Left colon (tissue), 2 donors: Measurements from ENCODE around the gene PLD5. TPM values are rescaled to one million over a fixed set of nuclear protein-coding genes. Genes with fewer than 3 reads are reported as not detected.

Source experiments
- ATAC-seq: fragments of 200-7000 bp; cut with Tn5 transposase; one replicate; pipeline ENCODE4 v1.9.1; 2020; ENCODE audit warnings: mild to moderate bottlenecking, moderate library complexity
- DNase-seq, 2 donors: peaks; one replicate each; pipeline ENCODE4 v3.0.0-alpha.2; 2020
- intact Hi-C, 2 donors: fragments of 100-400 bp; cut with DNase I in 1 of 2; cut with micrococcal nuclease in 1 of 2; formaldehyde crosslinking; loops; one replicate each; pipeline versions ENCODE4 v1.11.2 to v1.14.0; 2022; cut with DNase I, micrococcal nuclease
- long read RNA-seq: library from polyadenylated mRNA; unstranded; transcript quantifications from one replicate; pipeline ENCODE4 v2.0.0, GENCODE V29; 2021
- total RNA-seq, 2 donors: library from RNA; stranded (reverse); fragmentation: NEBNext Ultra II Directional; extraction: Animal tissue kit (Norgen Biotek cat#: 25700); gene quantifications; one replicate each; pipeline ENCODE4 v1.2.1, GENCODE V29; 2021
- donor health status: DM: no; HTN: no; CAD: no.
- donor health status: DM: yes; HTN: yes; CAD: no.

The PLD5 gene
- total RNA-seq, result under 1 TPM in 1 of 2 donors, not detected in 1; 0.47 TPM
- long read RNA-seq, result 0 reads

GRCh38 chr1:242524571-242525359 is at the start of gene PLD5:
PLD5 (minus strand) TSS chr1:242524697.
- intact Hi-C loops, result no loop called here
- DNase-seq (peak in 1 of 2 donors; percentile 5), ATAC-seq (peak; percentile 57)

GRCh38 chr1:242569867-242570266 is 45.4 kb upstream of the PLD5 start:
- ATAC-seq, result no peak
- intact Hi-C loops, result no loop called here

DNA sequence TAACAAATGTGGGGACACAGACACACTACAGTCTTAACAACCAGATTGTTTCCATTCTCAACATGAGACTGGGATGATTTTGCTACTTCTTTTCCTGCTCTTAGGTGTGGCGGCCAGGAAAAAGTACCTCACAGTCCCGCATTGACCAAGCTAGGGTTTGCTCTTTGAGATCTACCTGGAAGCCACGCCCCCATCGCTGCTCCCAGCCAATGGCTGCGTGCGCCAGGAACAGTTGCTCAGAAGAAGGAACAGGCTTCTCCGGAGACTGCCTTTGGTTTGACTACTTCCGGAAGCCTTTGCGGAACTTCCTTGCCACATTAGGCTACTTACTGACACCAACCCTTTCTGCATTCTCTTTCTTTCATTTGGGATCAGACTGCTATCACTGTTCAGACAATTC is 44.2 kb upstream of the PLD5 start:
- DNase-seq (no peak), ATAC-seq (no peak)
- intact Hi-C loops, result no loop called here

More at GRCh38 chr1:242569867-242570266, 45.4 kb upstream of the PLD5 start:
- no peak for DNase-seq

DNA sequence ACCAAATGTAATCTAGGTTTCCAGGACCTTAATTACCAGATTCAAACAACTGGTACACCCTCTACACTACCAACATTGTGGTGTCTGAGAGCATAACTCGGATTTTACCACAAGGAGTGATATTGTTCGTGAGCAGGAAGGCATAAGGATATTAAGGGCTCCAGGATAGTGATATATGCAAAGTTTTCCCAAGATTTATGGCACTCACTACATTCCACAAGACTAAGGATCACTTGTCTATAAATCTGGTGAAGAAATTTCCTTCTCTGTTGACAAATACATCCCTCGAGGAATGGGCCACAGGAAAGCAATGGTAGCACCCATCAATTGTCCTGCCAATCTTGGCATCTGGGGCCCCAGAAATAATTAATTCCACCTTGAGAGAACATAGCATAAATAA is 43.1 kb upstream of the PLD5 start:
- no peak for ATAC-seq
- no peak for DNase-seq
- intact Hi-C loops, result no loop called here

DNA sequence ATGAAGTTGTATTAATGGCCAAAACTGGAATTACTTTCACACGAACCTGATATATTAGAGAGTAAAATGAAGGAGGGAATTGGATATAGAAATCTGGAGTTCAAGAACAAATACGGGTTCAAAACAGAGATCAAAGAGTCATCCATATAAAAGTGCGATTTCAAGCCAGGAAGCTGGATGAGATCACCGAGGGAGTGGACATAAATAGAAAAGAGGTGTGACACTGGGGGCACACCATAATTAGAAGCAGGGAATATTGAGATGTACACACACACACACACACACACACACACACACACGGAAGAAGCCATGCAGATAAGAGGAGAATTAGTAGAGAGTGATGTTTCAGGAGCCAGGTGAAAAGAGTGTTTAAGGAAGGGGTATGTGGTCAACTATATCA is 32.3 kb upstream of the PLD5 start:
- ATAC-seq (no peak), DNase-seq (no peak)
- intact Hi-C loops, result no loop called here

DNA sequence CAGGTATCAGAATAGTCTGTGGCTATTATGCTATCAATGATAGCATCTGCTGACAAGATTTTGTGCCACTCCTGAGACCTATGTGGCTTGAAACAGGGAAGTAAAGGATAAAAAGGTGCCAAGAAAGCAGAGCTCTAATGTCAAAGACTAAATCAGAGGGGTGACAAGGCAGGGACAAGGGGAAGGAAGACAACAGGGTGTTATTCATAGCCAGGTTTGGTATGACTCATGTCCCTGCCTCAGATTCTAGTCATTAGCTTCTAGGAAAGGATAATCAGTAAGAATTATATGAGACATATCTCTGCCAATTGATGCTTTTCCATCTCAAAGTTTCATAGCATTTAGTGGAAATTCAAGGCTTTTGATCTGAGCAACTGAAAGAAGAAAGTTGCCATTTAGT is 31.8 kb upstream of the PLD5 start:
- intact Hi-C loops, result no loop called here
- ATAC-seq, result no peak
- no peak for DNase-seq

DNA sequence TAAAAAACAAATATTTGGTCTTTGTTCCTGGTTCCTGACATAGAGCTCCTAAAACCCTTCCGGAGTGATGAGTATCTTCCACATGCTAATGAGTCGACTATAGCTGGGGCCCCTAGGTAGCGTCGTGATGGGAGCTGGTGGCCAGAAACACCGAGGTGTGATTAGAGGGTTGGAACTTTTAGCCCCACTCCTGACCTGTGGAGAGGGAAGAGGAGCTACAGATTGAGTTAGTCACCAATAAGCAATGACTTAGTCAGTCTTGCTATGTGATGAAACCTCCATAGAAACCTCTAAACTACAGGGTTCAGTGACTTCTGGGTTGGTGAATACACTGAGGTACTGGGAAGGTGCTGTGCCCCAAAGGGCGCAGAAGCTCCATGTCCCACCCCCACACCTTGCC is 30.1 kb upstream of the PLD5 start:
- intact Hi-C loops, result no loop called here
- DNase-seq, result no peak

DNA sequence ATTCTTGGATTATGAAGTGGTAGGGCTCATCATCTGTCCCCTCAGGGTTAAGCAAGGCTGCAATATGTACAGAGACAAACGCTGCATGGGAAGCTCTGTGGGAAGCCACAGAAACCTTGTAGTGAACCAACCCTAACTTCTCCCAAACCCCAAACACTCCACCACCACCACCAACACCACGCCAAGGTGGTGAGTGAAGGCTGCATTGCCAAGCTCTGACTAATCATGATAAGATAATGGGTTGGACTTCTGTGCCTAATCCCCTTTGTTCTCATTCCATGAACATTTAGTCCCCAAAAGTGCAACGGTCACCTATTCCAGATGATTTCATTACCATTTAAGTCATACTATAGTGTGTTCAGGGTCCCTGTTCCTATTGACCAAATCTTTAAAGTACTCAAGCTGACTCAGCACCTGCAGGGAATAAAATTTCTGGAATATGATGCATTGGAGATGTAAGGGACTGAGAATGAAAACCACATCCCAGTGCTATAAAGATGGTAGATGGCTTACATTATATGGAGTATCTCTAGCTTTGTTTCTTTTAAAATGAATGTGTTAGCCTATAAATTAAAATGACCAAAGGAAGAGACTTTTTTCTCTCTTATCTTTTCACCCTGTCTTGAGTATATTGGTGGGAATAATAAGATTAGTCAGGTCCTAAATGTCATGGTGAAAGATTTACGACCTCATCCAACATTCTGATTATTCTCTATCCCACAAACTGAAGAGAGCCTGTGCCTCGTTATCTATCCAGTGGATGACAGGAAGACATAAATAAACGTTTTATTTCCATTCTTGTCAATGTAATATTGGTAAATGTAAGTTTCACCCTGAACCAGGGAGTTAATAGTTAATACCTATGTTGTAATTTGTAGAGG is 22.6 kb upstream of the PLD5 start:
- DNase-seq (no peak), ATAC-seq (no peak)
- intact Hi-C loops, result no loop called here

More for the DNA sequence above, 30.1 kb upstream of the PLD5 start:
- no peak for ATAC-seq

- intact Hi-C loops, result no loop called here
- DNase-seq, result no peak
- no peak for ATAC-seq
Measured at GRCh38 chr1:242546441-242546840, 21.9 kb upstream of the PLD5 start.

DNA sequence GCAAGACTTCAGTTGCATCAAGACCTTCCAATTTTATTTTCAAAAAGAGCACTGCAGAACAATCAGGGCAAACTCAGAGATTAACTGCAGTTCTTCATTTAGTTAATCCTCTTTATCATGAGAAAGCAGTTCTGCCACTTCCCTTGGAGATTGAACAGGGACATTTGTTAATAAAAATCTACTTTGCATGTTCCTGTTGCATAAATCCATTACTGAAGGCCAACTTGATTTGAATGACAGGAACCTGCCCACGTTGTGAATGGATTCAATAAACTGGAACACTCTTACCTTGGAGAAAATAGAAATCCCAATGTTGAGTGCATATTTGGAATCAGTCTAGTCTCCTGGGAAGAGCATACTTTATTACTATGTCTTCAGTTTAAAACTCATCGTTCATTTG is 19.6 kb upstream of the PLD5 start:
- ATAC-seq (no peak), DNase-seq (no peak)
- intact Hi-C loops, result no loop called here

DNA sequence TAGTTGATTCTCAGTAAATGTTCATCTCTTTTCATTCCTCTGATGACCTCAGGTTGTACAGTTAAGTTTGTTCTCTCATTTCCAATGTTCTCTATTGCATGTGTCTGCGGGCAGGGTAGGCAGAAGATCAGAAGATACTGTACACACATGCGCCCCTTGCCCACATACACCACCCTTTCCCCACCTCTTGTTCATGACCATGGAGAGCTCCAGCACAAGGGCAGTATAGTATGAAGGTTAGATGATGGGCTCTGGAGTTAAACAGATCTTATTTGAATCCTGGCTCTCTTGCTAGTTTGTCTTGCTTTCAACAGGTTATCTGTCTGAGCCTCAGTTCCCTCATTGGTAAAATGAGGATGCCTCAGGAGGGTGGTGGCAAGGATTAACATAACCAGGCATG is 17.8 kb upstream of the PLD5 start:
- ATAC-seq (no peak), DNase-seq (no peak)
- intact Hi-C loops, result no loop called here

- ATAC-seq (no peak), DNase-seq (no peak)
- intact Hi-C loops, result no loop called here
Measured at GRCh38 chr1:242535986-242536385, 11.5 kb upstream of the PLD5 start.

GRCh38 chr1:242534753-242535152 is 10.3 kb upstream of the PLD5 start:
- intact Hi-C loops, result no loop called here
- DNase-seq (no peak), ATAC-seq (no peak)

- ATAC-seq (no peak), DNase-seq (no peak)
- intact Hi-C loops, result no loop called here
Measured at GRCh38 chr1:242530761-242531160, 6.3 kb upstream of the PLD5 start.

DNA sequence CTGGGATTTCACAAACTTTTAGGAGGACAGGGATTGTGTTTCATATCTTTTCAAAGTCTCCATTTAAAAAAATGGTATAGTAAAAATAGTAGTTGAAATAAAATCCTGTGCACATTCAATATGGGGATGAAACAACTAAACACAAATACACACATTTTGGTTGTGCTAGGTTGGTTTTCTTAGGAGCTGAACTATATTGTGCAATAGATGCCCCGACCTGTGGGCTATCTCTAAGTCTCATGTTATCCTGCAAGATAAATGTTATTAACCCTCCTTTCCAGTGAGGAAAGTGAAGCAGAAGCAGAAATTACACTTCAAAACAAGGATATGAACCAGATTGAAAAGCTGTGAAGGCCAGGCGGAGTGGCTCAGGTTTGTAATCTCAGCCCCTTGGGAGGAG is 1.3 kb upstream of the PLD5 start:
- ATAC-seq, result no peak
- intact Hi-C loops, result no loop called here
- DNase-seq, result no peak

- DNase-seq, result no peak
- intact Hi-C loops, result no loop called here
- no peak for ATAC-seq
Measured at GRCh38 chr1:242525360-242525722, 844 bp upstream of the PLD5 start.

DNA sequence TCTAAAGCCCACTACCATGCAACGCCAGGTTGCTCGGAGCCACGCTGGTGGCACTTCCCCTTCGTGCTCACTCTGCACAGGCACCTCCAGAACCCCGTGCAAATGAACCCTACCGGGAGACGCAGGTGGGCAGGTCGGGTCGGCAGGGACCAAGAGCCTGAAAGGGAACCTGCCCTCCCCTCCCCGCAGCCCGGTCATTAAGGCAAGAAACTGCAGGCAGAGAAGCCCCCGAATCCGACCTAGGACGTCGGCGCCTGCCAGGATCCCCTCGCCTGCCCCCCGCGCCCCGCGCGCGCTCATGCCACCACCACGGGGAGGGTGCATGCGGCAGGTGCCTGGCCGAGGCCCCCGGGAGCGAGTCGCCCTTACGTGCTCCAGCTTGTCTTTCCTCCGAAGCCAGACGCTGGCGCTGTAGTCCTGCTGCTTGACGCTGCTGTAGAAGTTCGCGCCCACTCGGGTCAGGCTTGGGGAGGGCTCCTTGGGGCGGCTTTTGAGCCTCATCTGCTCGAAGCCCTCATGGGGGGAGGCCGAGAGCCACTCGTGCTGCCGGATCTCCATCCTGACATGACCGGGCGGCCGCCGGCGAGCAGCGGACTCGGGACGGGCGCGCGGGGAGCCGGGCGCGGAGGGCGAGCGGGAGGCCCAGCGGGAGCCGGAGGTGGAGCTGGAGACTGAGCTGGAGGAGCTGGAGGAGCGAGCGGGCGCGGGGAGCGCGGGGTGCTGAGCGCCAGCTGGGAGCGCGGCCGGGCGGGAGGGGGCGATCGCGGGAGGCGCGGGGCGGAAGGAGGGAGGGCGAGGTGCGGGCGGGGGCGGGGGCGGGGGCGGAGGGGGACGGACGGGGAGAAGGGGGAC is 552 bp downstream of the PLD5 start:
- DNase-seq (peak in 1 of 2 donors; percentile 7), ATAC-seq (peak; percentile 33)
- intact Hi-C loops, result no loop called here

- intact Hi-C loops, result no loop called here
- DNase-seq (no peak), ATAC-seq (no peak)
Measured at GRCh38 chr1:242522996-242523718, 1.3 kb downstream of the PLD5 start.
